SK-N-SH (cell line): ENCODE results near the gene CNTFR. TPM values are rescaled to one million over a fixed set of nuclear protein-coding genes. Genes with fewer than 3 reads are reported as not detected.
A peak's percentile ranks its signal among the peaks of the same experiment; 100 is the strongest.

Experiments
- CTCF ChIA-PET: fragments of 300-600, 350-600 bp; formaldehyde crosslinking; extraction: SDS; loops from one replicate; lab custom pipeline; 2021; lab: Yijun Ruan, JAX
- POLR2A ChIA-PET: fragments of 350-600 bp; sonication (Branson Sonifier 250); formaldehyde crosslinking; extraction: SDS; loops from one replicate; lab custom pipeline; 2020; ENCODE audit warnings: antibody characterized with exemption, inconsistent platforms; lab: Yijun Ruan, JAX
- DNase-seq: peaks from one replicate; pipeline ENCODE4 v3.0.0; 2012
- H2AFZ ChIP-seq: fragments of 200-600 bp; sonication (generic); 2 replicates; pipeline ENCODE4 v1.8.1; 2016; ENCODE audit warnings: antibody characterized with exemption, mild to moderate bottlenecking, low read depth
- H3F3A ChIP-seq: fragments of 200-600 bp; sonication (generic); replicated peaks from 2 replicates; pipeline ENCODE3; 2016; ENCODE audit warnings: antibody characterized with exemption, mild to moderate bottlenecking; ENCODE audit not compliant: insufficient read depth
- H3K27ac ChIP-seq, 2 experiments: fragments of 200-500 bp in 1 of 2; fragments of 200-600 bp in 1 of 2; sonication (Bioruptor generic) in 1 of 2; sonication (generic), shearing (Covaris generic) in 1 of 2; 2 replicates each; pipeline versions ENCODE4 v1.5.1 to v1.6.1; 2014 to 2016; ENCODE audit warnings: low read depth in 2 of 2, inconsistent platforms in 1 of 2, low read length in 1 of 2, mild to moderate bottlenecking in 1 of 2, mixed read lengths in 1 of 2
- H3K27me3 ChIP-seq: fragments of 200-600 bp; sonication (generic), shearing (Covaris generic); 2 replicates; pipeline ENCODE4 v1.6.1; 2016; ENCODE audit warnings: mixed run types; ENCODE audit not compliant: insufficient read depth
- H3K36me3 ChIP-seq, 2 experiments: fragments of 200-500 bp in 1 of 2; fragments of 200-600 bp in 1 of 2; sonication (Bioruptor generic) in 1 of 2; sonication (generic) in 1 of 2; replicated peaks in 1 of 2; 2 replicates each; pipeline versions ENCODE3 to v1.5.1; 2014 to 2016; ENCODE audit warnings: low read length in 1 of 2, mild to moderate bottlenecking in 1 of 2; ENCODE audit not compliant: insufficient read depth in 2 of 2, control insufficient read depth in 1 of 2
- H3K4me1 ChIP-seq, 2 experiments: fragments of 200-500 bp in 1 of 2; fragments of 200-600 bp in 1 of 2; sonication (Bioruptor generic) in 1 of 2; sonication (generic), shearing (Covaris generic) in 1 of 2; 2 replicates each; pipeline versions ENCODE4 v1.5.1 to v1.6.1; 2014 to 2016; ENCODE audit warnings: low read depth in 1 of 2, low read length in 1 of 2, mixed run types in 1 of 2; ENCODE audit not compliant: insufficient read depth in 2 of 2, control insufficient read depth in 1 of 2
- H3K4me2 ChIP-seq: fragments of 200-600 bp; sonication (generic), shearing (Covaris generic); 2 replicates; pipeline ENCODE4 v1.6.1; 2017; ENCODE audit warnings: mixed run types
- H3K4me3 ChIP-seq, 2 experiments: fragments of 200-500 bp in 1 of 2; fragments of 200-600 bp in 1 of 2; sonication (Bioruptor generic) in 1 of 2; sonication (generic), shearing (Covaris generic) in 1 of 2; 2 replicates each; pipeline versions ENCODE4 v1.5.1 to v1.8.1; 2014 to 2016; ENCODE audit warnings: low read depth in 2 of 2, inconsistent platforms in 1 of 2, low read length in 1 of 2, mild to moderate bottlenecking in 1 of 2, mixed read lengths in 1 of 2, moderate library complexity in 1 of 2
- H3K79me2 ChIP-seq: fragments of 200-600 bp; sonication (generic); 2 replicates; pipeline ENCODE4 v1.8.1; 2017; ENCODE audit warnings: mild to moderate bottlenecking; ENCODE audit not compliant: insufficient read depth
- H3K9ac ChIP-seq: fragments of 200-600 bp; sonication (generic); 2 replicates; pipeline ENCODE4 v1.6.1; 2017; ENCODE audit warnings: mixed run types
- H3K9me2 ChIP-seq: fragments of 200-600 bp; sonication (generic); 2 replicates; pipeline ENCODE4 v1.6.1; 2017; ENCODE audit warnings: mixed run types
- H3K9me3 ChIP-seq: fragments of 200-600 bp; sonication (generic); 2 replicates; pipeline ENCODE4 v1.6.1; 2017; ENCODE audit warnings: mixed run types, mild to moderate bottlenecking, moderate library complexity
- H4K20me1 ChIP-seq: fragments of 200-600 bp; sonication (generic); 2 replicates; pipeline ENCODE4 v1.6.1; 2017; ENCODE audit warnings: mild to moderate bottlenecking, mixed run types; ENCODE audit not compliant: insufficient read depth
- CTCF ChIP-seq: fragments of 200-600 bp; sonication (generic); IDR thresholded peaks from 2 replicates; pipeline ENCODE4 v1.6.1; 2017; ENCODE audit warnings: antibody characterized with exemption, mild to moderate bottlenecking, moderate library complexity
- EP300 ChIP-seq, 2 experiments: IDR thresholded peaks; 2 replicates each; pipeline versions ENCODE4 v1.4.0 to v1.6.1; 2012; ENCODE audit warnings: borderline replicate concordance in 1 of 2, low read depth in 1 of 2, low read length in 1 of 2
- EZH2phosphoT487 ChIP-seq: fragments of 200-600 bp; sonication (generic); IDR thresholded peaks from 2 replicates; pipeline ENCODE4 v1.6.1; 2017; ENCODE audit warnings: low read depth, mixed run types, mild to moderate bottlenecking, antibody characterized with exemption, moderate library complexity, borderline replicate concordance
- FOXM1 ChIP-seq: IDR thresholded peaks from 2 replicates; pipeline ENCODE4 v1.4.0; 2012; ENCODE audit warnings: low read depth, mild to moderate bottlenecking
- IRF3 ChIP-seq: fragments of 150-350 bp; IDR thresholded peaks from 2 replicates; pipeline ENCODE4 v1.6.1; 2016; ENCODE audit warnings: mild to moderate bottlenecking, low read depth, low read length
- JUND ChIP-seq: IDR thresholded peaks from 2 replicates; pipeline ENCODE4 v1.4.0; 2012
- MEF2A ChIP-seq: IDR thresholded peaks from 2 replicates; pipeline ENCODE4 v1.4.0; 2012; ENCODE audit warnings: low read depth, borderline replicate concordance
- NFIC ChIP-seq: IDR thresholded peaks from 2 replicates; pipeline ENCODE4 v1.4.0; 2012; ENCODE audit warnings: borderline replicate concordance
- POLR2AphosphoS5 ChIP-seq: IDR thresholded peaks from 2 replicates; pipeline ENCODE4 v1.6.1; 2012; ENCODE audit warnings: low read depth, low read length
- RFX5 ChIP-seq: IDR thresholded peaks from 2 replicates; pipeline ENCODE4 v1.6.1; 2012; ENCODE audit warnings: mild to moderate bottlenecking, improper control_type of control experiment, low read length
- RXRA ChIP-seq: IDR thresholded peaks from 2 replicates; pipeline ENCODE4 v1.4.0; 2012; ENCODE audit warnings: low read depth, mild to moderate bottlenecking, borderline replicate concordance
- SIN3A ChIP-seq: IDR thresholded peaks from 2 replicates; pipeline ENCODE4 v1.6.1; 2012; ENCODE audit warnings: low read depth, mild to moderate bottlenecking, low read length, moderate library complexity, borderline replicate concordance
- USF1 ChIP-seq: IDR thresholded peaks from 2 replicates; pipeline ENCODE4 v1.4.0; 2012; ENCODE audit warnings: low read depth, borderline replicate concordance
- WGBS: methylation state at CpG from one replicate; pipeline ENCODE4 v1.1.6; 2017; ENCODE audit warnings: low lambda C conversion rate; 5-methylcytosine and 5-hydroxymethylcytosine counted together
- polyA plus RNA-seq, 3 experiments: library from polyadenylated mRNA; depleted of rRNA; stranded (reverse); fragments of >200 nt; gene quantifications; 2 replicates each; pipeline ENCODE4 v1.2.3, GENCODE V29; 2012

Gene CNTFR
- polyA plus RNA-seq, 1 of the 3 experiments (the other 2 are of a cell fraction) = 1.8 TPM

- H3K9me3 ChIP-seq = no peaks in the 10 kb centered on the region
- H3K9ac ChIP-seq = no peak overlapping the region
- H3K79me2 ChIP-seq = no peaks in the 10 kb centered on the region
- TF ChIP-seq IRF3 (no peak), JUND (no peak), EZH2phosphoT487 (no peak), CTCF (no peak), NFIC (no peak), POLR2AphosphoS5 (no peak), SIN3A (no peak), RXRA (no peak), USF1 (no peak), FOXM1 (no peak), EP300 (IDR thresholded peaks at IDR 0.05; ENCODE audit: borderline replicate concordance in 1 of 2, low read depth in 1 of 2, low read length in 1 of 2) (no peak), MEF2A (no peak), RFX5 (no peak)
- H3K9me2 ChIP-seq = no peaks in the 10 kb centered on the region
- WGBS = 85% methylated on average over 5 of the region's 9 CpGs
- no peaks in the 10 kb centered on the region for H3K27me3 ChIP-seq
- no peak overlapping the region for H2AFZ ChIP-seq
- ChIA-PET POLR2A (interaction anchor here (1.1 to 2.1 kb wide), 3 partner anchors 12 to 24 kb away, joined by 3 to 10 read pairs (median 6); no protein-coding TSS in a partner anchor), CTCF (interaction anchor here (0.8 to 18.0 kb wide), 9 partner anchors 10 to 76 kb away, joined by 3 to 507 read pairs (median 5); partner anchors contain the start of genes CNTFR and RPP25L)
- no peak overlapping the region for H3K4me3 ChIP-seq
- peak overlapping the region in 1 of 2 experiments; percentile 74; a peak in 2 of 4 replicates for H3K27ac ChIP-seq
- no peak overlapping the region for H3K4me2 ChIP-seq
- H4K20me1 ChIP-seq = no peaks in the 10 kb centered on the region
- no peaks in the 10 kb centered on the region for H3K36me3 ChIP-seq
- no peak for DNase-seq
- H3F3A ChIP-seq = no peaks in the 10 kb centered on the region
- peaks cover 0 to 87% of the 10 kb centered on the region in 2 experiments; a peak in 2 of 4 replicates for H3K4me1 ChIP-seq
Measured at GRCh38 chr9:34558364-34558763, 31.2 kb downstream of the CNTFR start.
